ENCODE data around the gene FOXI2. TPM values are rescaled to one million over a fixed set of nuclear protein-coding genes. Genes with fewer than 3 reads are reported as not detected.

Gene FOXI2
- total and polyA plus RNA-seq, 5 donors from 2014 or later: not detected

GRCh38 chr10:127702271-127702670 lies 34.7 kb upstream of the FOXI2 start:
- DNase-seq (no peak), ATAC-seq (ENCODE audit: low read depth in 2 of 2) (no peak)
- no peaks in the 10 kb centered on the region for H3K36me3 ChIP-seq (ENCODE audit: control insufficient read depth, insufficient read depth, low read length)
- H3K27me3 Mint-ChIP-seq: peaks cover 12% of the 10 kb centered on the region
- H3K36me3 Mint-ChIP-seq: no peaks in the 10 kb centered on the region
- no peaks in the 10 kb centered on the region for H3K4me1 ChIP-seq (ENCODE audit: control insufficient read depth, insufficient read depth, low read length, poor library complexity, severe bottlenecking)
- no peak overlapping the region for H3K27ac ChIP-seq (ENCODE audit: insufficient read depth, low read length, poor library complexity, severe bottlenecking)
- no peaks in the 10 kb centered on the region for H3K4me1 Mint-ChIP-seq
- H3K9me3 ChIP-seq (ENCODE audit: control insufficient read depth in 2 of 2, low read length in 2 of 2): no peaks in the 10 kb centered on the region
- H3K27me3 ChIP-seq (ENCODE audit: control insufficient read depth, insufficient read depth, low read length): no peaks in the 10 kb centered on the region
- no peak overlapping the region for H3K4me3 Mint-ChIP-seq
- H3K27ac Mint-ChIP-seq: no peak overlapping the region
- H3K4me3 ChIP-seq (ENCODE audit: low read depth, low read length): no peak overlapping the region
- peaks cover 0 to 4% (median 0%) of the 10 kb centered on the region in 7 donors for H3K9me3 Mint-ChIP-seq

DNA sequence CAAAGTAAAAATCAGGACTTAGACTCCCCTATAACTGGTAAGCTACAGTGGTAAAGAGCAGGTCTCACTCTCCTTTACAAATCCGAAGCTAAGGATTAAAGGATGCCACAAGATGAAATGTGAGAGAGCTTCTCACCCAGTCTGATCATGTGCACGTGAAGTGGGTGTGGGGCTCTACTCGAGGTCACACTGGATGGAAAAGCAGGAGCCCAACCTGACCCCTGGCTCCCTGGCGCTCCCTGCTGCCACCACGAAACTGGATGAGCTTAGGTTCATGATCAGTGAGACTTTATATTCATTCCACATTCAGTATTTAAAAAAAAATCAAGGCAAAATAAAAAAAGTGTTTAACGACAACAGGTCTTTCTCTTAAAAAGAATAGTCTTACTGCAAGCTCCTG lies 21.7 kb upstream of the FOXI2 start:
- H3K36me3 ChIP-seq (ENCODE audit: control insufficient read depth, insufficient read depth, low read length): no peaks in the 10 kb centered on the region
- no peak overlapping the region for H3K4me3 Mint-ChIP-seq
- ATAC-seq (ENCODE audit: low read depth in 2 of 2): no peak
- no peaks in the 10 kb centered on the region for H3K4me1 Mint-ChIP-seq
- no peaks in the 10 kb centered on the region for H3K27me3 Mint-ChIP-seq
- H3K4me3 ChIP-seq (ENCODE audit: low read depth, low read length): no peak overlapping the region
- no peak for DNase-seq
- no peaks in the 10 kb centered on the region for H3K27me3 ChIP-seq (ENCODE audit: control insufficient read depth, insufficient read depth, low read length)
- H3K4me1 ChIP-seq (ENCODE audit: control insufficient read depth, insufficient read depth, low read length, poor library complexity, severe bottlenecking): no peaks in the 10 kb centered on the region
- H3K27ac ChIP-seq (ENCODE audit: insufficient read depth, low read length, poor library complexity, severe bottlenecking): no peak overlapping the region
- H3K9me3 ChIP-seq (ENCODE audit: control insufficient read depth in 2 of 2, low read length in 2 of 2): no peaks in the 10 kb centered on the region
- H3K27ac Mint-ChIP-seq: no peak overlapping the region
- peaks cover 0 to 3% (median 0%) of the 10 kb centered on the region in 7 donors for H3K9me3 Mint-ChIP-seq
- no peaks in the 10 kb centered on the region for H3K36me3 Mint-ChIP-seq

GRCh38 chr10:127715782-127716378 lies 21.1 kb upstream of the FOXI2 start:
- peaks cover 0 to 3% (median 0%) of the 10 kb centered on the region in 7 donors for H3K9me3 Mint-ChIP-seq
- Histone ChIP-seq H3K36me3 (ENCODE audit: control insufficient read depth, insufficient read depth, low read length) (no peaks in the 10 kb centered on the region), H3K4me3 (ENCODE audit: low read depth, low read length) (no peak overlapping the region), H3K27me3 (ENCODE audit: control insufficient read depth, insufficient read depth, low read length) (no peaks in the 10 kb centered on the region), H3K27ac (ENCODE audit: insufficient read depth, low read length, poor library complexity, severe bottlenecking) (no peak overlapping the region), H3K9me3 (ENCODE audit: control insufficient read depth in 2 of 2, low read length in 2 of 2) (no peaks in the 10 kb centered on the region), H3K4me1 (ENCODE audit: control insufficient read depth, insufficient read depth, low read length, poor library complexity, severe bottlenecking) (no peaks in the 10 kb centered on the region)
- DNase-seq (peak in 2 of 3 donors; percentile 2 to 14), ATAC-seq (ENCODE audit: low read depth in 2 of 2) (no peak)
- no peaks in the 10 kb centered on the region for H3K27me3 Mint-ChIP-seq
- no peak overlapping the region for H3K4me3 Mint-ChIP-seq
- H3K4me1 Mint-ChIP-seq: no peaks in the 10 kb centered on the region
- H3K27ac Mint-ChIP-seq: no peak overlapping the region
- no peaks in the 10 kb centered on the region for H3K36me3 Mint-ChIP-seq

DNA sequence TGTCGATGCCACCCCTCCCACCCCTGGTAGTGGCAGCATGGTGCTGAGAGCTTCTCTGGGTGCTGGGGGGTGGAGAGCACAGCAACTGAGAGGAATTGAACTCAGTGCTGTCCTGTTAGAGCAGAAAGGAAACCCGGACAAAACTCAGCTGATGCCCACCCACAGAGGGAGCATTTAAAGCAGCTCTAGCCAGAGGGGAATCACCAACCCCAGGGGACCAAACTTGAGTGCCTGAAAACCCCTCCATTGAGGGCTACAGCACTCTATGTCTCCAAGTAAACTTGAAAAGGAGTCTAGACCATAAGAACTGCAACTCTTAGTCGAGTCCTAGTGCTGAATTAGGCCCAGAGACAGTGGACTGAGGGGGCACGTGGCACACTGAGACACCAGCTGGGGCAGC lies 16.8 kb upstream of the FOXI2 start:
- DNase-seq (no peak), ATAC-seq (ENCODE audit: low read depth in 2 of 2) (no peak)
- H3K36me3 ChIP-seq (ENCODE audit: control insufficient read depth, insufficient read depth, low read length): no peaks in the 10 kb centered on the region
- no peak overlapping the region for H3K27ac ChIP-seq (ENCODE audit: insufficient read depth, low read length, poor library complexity, severe bottlenecking)
- H3K4me3 ChIP-seq (ENCODE audit: low read depth, low read length): no peak overlapping the region
- Mint-ChIP-seq H3K27me3 (peaks cover 11% of the 10 kb centered on the region), H3K4me3 (no peak overlapping the region), H3K36me3 (no peaks in the 10 kb centered on the region), H3K9me3 (peaks cover 0 to 4% (median 0%) of the 10 kb centered on the region in 7 donors), H3K4me1 (no peaks in the 10 kb centered on the region), H3K27ac (no peak overlapping the region)
- no peaks in the 10 kb centered on the region for H3K4me1 ChIP-seq (ENCODE audit: control insufficient read depth, insufficient read depth, low read length, poor library complexity, severe bottlenecking)
- H3K9me3 ChIP-seq (ENCODE audit: control insufficient read depth in 2 of 2, low read length in 2 of 2): no peaks in the 10 kb centered on the region
- no peaks in the 10 kb centered on the region for H3K27me3 ChIP-seq (ENCODE audit: control insufficient read depth, insufficient read depth, low read length)

- H3K9me3 Mint-ChIP-seq: peaks cover 0 to 4% (median 0%) of the 10 kb centered on the region in 7 donors
- Histone ChIP-seq H3K4me3 (ENCODE audit: low read depth, low read length) (no peak overlapping the region), H3K9me3 (ENCODE audit: control insufficient read depth in 2 of 2, low read length in 2 of 2) (no peaks in the 10 kb centered on the region), H3K27me3 (ENCODE audit: control insufficient read depth, insufficient read depth, low read length) (no peaks in the 10 kb centered on the region), H3K36me3 (ENCODE audit: control insufficient read depth, insufficient read depth, low read length) (no peaks in the 10 kb centered on the region), H3K27ac (ENCODE audit: insufficient read depth, low read length, poor library complexity, severe bottlenecking) (no peak overlapping the region), H3K4me1 (ENCODE audit: control insufficient read depth, insufficient read depth, low read length, poor library complexity, severe bottlenecking) (no peaks in the 10 kb centered on the region)
- no peaks in the 10 kb centered on the region for H3K36me3 Mint-ChIP-seq
- DNase-seq (no peak), ATAC-seq (ENCODE audit: low read depth in 2 of 2) (no peak)
- H3K27me3 Mint-ChIP-seq: peaks cover 11% of the 10 kb centered on the region
- no peak overlapping the region for H3K27ac Mint-ChIP-seq
- no peaks in the 10 kb centered on the region for H3K4me1 Mint-ChIP-seq
- H3K4me3 Mint-ChIP-seq: no peak overlapping the region
Measured at GRCh38 chr10:127720903-127721302, 16.1 kb upstream of the FOXI2 start.

GRCh38 chr10:127734753-127735152 lies 2.2 kb upstream of the FOXI2 start:
- H3K27ac Mint-ChIP-seq: no peak overlapping the region
- Histone ChIP-seq H3K4me1 (ENCODE audit: control insufficient read depth, insufficient read depth, low read length, poor library complexity, severe bottlenecking) (no peaks in the 10 kb centered on the region), H3K4me3 (ENCODE audit: low read depth, low read length) (no peak overlapping the region), H3K27ac (ENCODE audit: insufficient read depth, low read length, poor library complexity, severe bottlenecking) (no peak overlapping the region), H3K36me3 (ENCODE audit: control insufficient read depth, insufficient read depth, low read length) (no peaks in the 10 kb centered on the region), H3K9me3 (ENCODE audit: control insufficient read depth in 2 of 2, low read length in 2 of 2) (no peaks in the 10 kb centered on the region), H3K27me3 (ENCODE audit: control insufficient read depth, insufficient read depth, low read length) (no peaks in the 10 kb centered on the region)
- DNase-seq (no peak), ATAC-seq (ENCODE audit: low read depth in 2 of 2) (no peak)
- no peak overlapping the region for H3K4me3 Mint-ChIP-seq
- H3K9me3 Mint-ChIP-seq: peaks cover 0 to 6% (median 0%) of the 10 kb centered on the region in 7 donors
- peaks cover 22% of the 10 kb centered on the region for H3K27me3 Mint-ChIP-seq
- no peaks in the 10 kb centered on the region for H3K36me3 Mint-ChIP-seq
- no peaks in the 10 kb centered on the region for H3K4me1 Mint-ChIP-seq

GRCh38 chr10:127735156-127735555 lies 1.8 kb upstream of the FOXI2 start:
- Mint-ChIP-seq H3K27ac (no peak overlapping the region), H3K36me3 (no peaks in the 10 kb centered on the region), H3K4me3 (no peak overlapping the region), H3K4me1 (no peaks in the 10 kb centered on the region), H3K27me3 (peaks cover 22% of the 10 kb centered on the region), H3K9me3 (peaks cover 0 to 6% (median 0%) of the 10 kb centered on the region in 7 donors)
- ATAC-seq (ENCODE audit: low read depth in 2 of 2) (no peak), DNase-seq (no peak)
- Histone ChIP-seq H3K27me3 (ENCODE audit: control insufficient read depth, insufficient read depth, low read length) (no peaks in the 10 kb centered on the region), H3K9me3 (ENCODE audit: control insufficient read depth in 2 of 2, low read length in 2 of 2) (no peaks in the 10 kb centered on the region), H3K27ac (ENCODE audit: insufficient read depth, low read length, poor library complexity, severe bottlenecking) (no peak overlapping the region), H3K4me3 (ENCODE audit: low read depth, low read length) (no peak overlapping the region), H3K4me1 (ENCODE audit: control insufficient read depth, insufficient read depth, low read length, poor library complexity, severe bottlenecking) (no peaks in the 10 kb centered on the region), H3K36me3 (ENCODE audit: control insufficient read depth, insufficient read depth, low read length) (no peaks in the 10 kb centered on the region)

GRCh38 chr10:127735723-127736221 lies 1.2 kb upstream of the FOXI2 start:
- Histone ChIP-seq H3K27me3 (ENCODE audit: control insufficient read depth, insufficient read depth, low read length) (no peaks in the 10 kb centered on the region), H3K27ac (ENCODE audit: insufficient read depth, low read length, poor library complexity, severe bottlenecking) (no peak overlapping the region), H3K36me3 (ENCODE audit: control insufficient read depth, insufficient read depth, low read length) (no peaks in the 10 kb centered on the region), H3K9me3 (ENCODE audit: control insufficient read depth in 2 of 2, low read length in 2 of 2) (no peaks in the 10 kb centered on the region), H3K4me1 (ENCODE audit: control insufficient read depth, insufficient read depth, low read length, poor library complexity, severe bottlenecking) (no peaks in the 10 kb centered on the region), H3K4me3 (ENCODE audit: low read depth, low read length) (no peak overlapping the region)
- DNase-seq: no peak
- Mint-ChIP-seq H3K27ac (no peak overlapping the region), H3K4me3 (peak overlapping the region in 1 of 4 donors; percentile 38), H3K4me1 (no peaks in the 10 kb centered on the region), H3K9me3 (peaks cover 0 to 6% (median 0%) of the 10 kb centered on the region in 7 donors), H3K36me3 (no peaks in the 10 kb centered on the region), H3K27me3 (peaks cover 19% of the 10 kb centered on the region)
- ATAC-seq (ENCODE audit: low read depth in 2 of 2): no peak
